Karpas-422 (cell line): ENCODE results near the gene PSEN2. TPM values are rescaled to one million over a fixed set of nuclear protein-coding genes. Genes with fewer than 3 reads are reported as not detected.

Experiments used
- DNase-seq: peaks from one replicate; pipeline ENCODE4 v3.0.0-alpha.2; 2015
- H2AFZ ChIP-seq: fragments of 200-600 bp; sonication (generic); 2 replicates; pipeline ENCODE4 v1.6.1; 2014; ENCODE audit warnings: antibody characterized with exemption, low read length, mixed read lengths
- H3K27ac ChIP-seq: fragments of 200-600 bp; sonication (generic); 2 replicates; pipeline ENCODE4 v1.5.1; 2014; ENCODE audit warnings: mild to moderate bottlenecking, low read length, moderate library complexity
- H3K27me3 ChIP-seq: fragments of 200-600 bp; sonication (generic); 2 replicates; pipeline ENCODE4 v1.6.1; 2014; ENCODE audit warnings: low read length, mixed read lengths
- H3K36me3 ChIP-seq: fragments of 200-600 bp; sonication (generic); 2 replicates; pipeline ENCODE4 v1.6.1; 2014; ENCODE audit warnings: low read length, mixed read lengths; ENCODE audit not compliant: insufficient read depth
- H3K4me1 ChIP-seq: fragments of 200-600 bp; sonication (generic); 2 replicates; pipeline ENCODE4 v1.6.1; 2014; ENCODE audit warnings: mild to moderate bottlenecking, low read length, mixed read lengths
- H3K4me2 ChIP-seq: fragments of 200-600 bp; sonication (generic); 2 replicates; pipeline ENCODE4 v1.6.1; 2014; ENCODE audit warnings: low read length, low read depth, mild to moderate bottlenecking; ENCODE audit not compliant: poor library complexity, severe bottlenecking
- H3K4me3 ChIP-seq: fragments of 200-600 bp; sonication (generic); 2 replicates; pipeline ENCODE4 v1.5.1; 2014; ENCODE audit warnings: mild to moderate bottlenecking, antibody characterized with exemption, low read length, mixed read lengths
- H3K79me2 ChIP-seq: fragments of 200-600 bp; sonication (generic); 2 replicates; pipeline ENCODE4 v1.6.1; 2014; ENCODE audit warnings: mild to moderate bottlenecking, low read length, mixed read lengths
- H3K9ac ChIP-seq: fragments of 200-600 bp; sonication (generic); 2 replicates; pipeline ENCODE4 v1.6.0; 2014; ENCODE audit warnings: low read length
- H3K9me2 ChIP-seq: fragments of 200-600 bp; sonication (generic), shearing (Covaris generic); replicated peaks from 2 replicates; pipeline ENCODE4 v1.6.0; 2014; ENCODE audit warnings: mild to moderate bottlenecking, low read length, moderate library complexity; ENCODE audit not compliant: insufficient read depth
- H3K9me3 ChIP-seq: fragments of 300-700, 200-600 bp; sonication (generic); 2 replicates; pipeline ENCODE4 v1.6.1; 2014; ENCODE audit warnings: low read length, mixed read lengths
- H4K20me1 ChIP-seq: fragments of 200-600 bp; sonication (generic); 2 replicates; pipeline ENCODE4 v1.6.1; 2014; ENCODE audit warnings: mild to moderate bottlenecking, antibody characterized with exemption, low read length, low read depth; ENCODE audit not compliant: insufficient read depth
- total RNA-seq: library from RNA; depleted of rRNA; stranded (reverse); fragments of >200 nt; shearing (Covaris generic); gene quantifications from 2 replicates; pipeline ENCODE4 v1.2.3, GENCODE V29; 2014; ENCODE audit warnings: low replicate concordance

Gene PSEN2
- total RNA-seq, 1 experiment from 2014 or later: not detected

DNA sequence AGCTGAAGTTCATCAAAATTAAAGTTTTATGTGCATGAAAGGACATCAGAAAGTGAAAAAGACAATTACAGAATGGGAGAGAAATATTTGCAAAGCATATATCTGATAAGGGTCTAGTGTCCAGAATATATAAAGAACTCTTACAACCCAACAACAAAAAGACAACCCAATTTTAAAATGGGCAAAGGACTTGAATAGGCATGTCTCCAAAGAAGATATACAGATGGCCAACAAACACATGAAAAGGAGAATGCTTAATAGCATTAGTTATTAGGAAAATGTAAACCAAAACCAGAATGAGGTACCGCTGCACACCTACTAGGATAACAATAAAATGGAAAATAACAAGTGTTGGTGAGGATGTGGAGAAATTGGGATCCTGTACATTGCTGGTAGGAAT is 1.7 kb upstream of the PSEN2 start:
- no peaks in the 10 kb centered on the region for H3K9me3 ChIP-seq
- H3K4me3 ChIP-seq: no peak overlapping the region
- no peaks in the 10 kb centered on the region for H3K4me1 ChIP-seq
- H3K9ac ChIP-seq: no peak overlapping the region
- DNase-seq: peak; percentile 11
- H3K4me2 ChIP-seq: no peak overlapping the region
- H3K36me3 ChIP-seq: no peaks in the 10 kb centered on the region
- H4K20me1 ChIP-seq: no peaks in the 10 kb centered on the region
- H2AFZ ChIP-seq: no peak overlapping the region
- H3K27ac ChIP-seq: no peak overlapping the region
- H3K9me2 ChIP-seq: no peaks in the 10 kb centered on the region
- no peaks in the 10 kb centered on the region for H3K27me3 ChIP-seq
- no peaks in the 10 kb centered on the region for H3K79me2 ChIP-seq

DNA sequence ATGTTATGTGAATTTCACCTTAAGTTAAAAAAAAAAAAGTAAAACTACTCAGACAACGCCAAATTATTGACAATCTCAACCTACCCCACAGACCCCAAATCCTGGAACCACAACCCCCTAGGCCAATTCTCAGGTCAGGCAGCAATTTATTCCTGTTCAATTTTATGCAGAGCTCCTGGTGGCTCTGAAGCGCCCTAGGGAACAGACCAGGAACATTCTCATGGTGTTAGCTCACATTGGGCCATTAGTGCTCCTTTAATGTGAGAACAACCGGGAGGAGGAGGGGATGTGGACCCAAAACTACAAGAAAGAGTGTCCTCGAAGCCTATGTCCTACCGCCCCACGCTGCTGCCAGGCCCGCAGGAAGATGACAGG is 403 bp upstream of the PSEN2 start:
- Histone ChIP-seq H3K27me3 (no peaks in the 10 kb centered on the region), H3K4me1 (no peaks in the 10 kb centered on the region), H3K9ac (no peak overlapping the region), H3K9me2 (no peaks in the 10 kb centered on the region), H3K4me3 (peak overlapping the region; percentile 38; the same call in 1 of the 2 replicates), H3K79me2 (no peaks in the 10 kb centered on the region), H3K36me3 (no peaks in the 10 kb centered on the region), H3K9me3 (no peaks in the 10 kb centered on the region), H3K4me2 (peak overlapping the region; percentile 39), H3K27ac (no peak overlapping the region), H4K20me1 (no peaks in the 10 kb centered on the region), H2AFZ (no peak overlapping the region)
- DNase-seq: no peak

GRCh38 chr1:226871636-226872327 is 1.4 kb downstream of the PSEN2 start:
- Histone ChIP-seq H3K4me1 (no peaks in the 10 kb centered on the region; the same call in 1 of the 2 replicates), H2AFZ (no peak overlapping the region), H3K4me2 (no peak overlapping the region), H3K36me3 (no peaks in the 10 kb centered on the region), H3K27ac (no peak overlapping the region), H3K4me3 (no peak overlapping the region), H3K27me3 (no peaks in the 10 kb centered on the region), H3K9ac (no peak overlapping the region), H3K9me2 (no peaks in the 10 kb centered on the region), H4K20me1 (no peaks in the 10 kb centered on the region), H3K79me2 (no peaks in the 10 kb centered on the region), H3K9me3 (no peaks in the 10 kb centered on the region)
- no peak for DNase-seq

- no peaks in the 10 kb centered on the region; the same call in 1 of the 2 replicates for H3K4me1 ChIP-seq
- no peak overlapping the region for H3K9ac ChIP-seq
- H3K9me2 ChIP-seq: no peaks in the 10 kb centered on the region
- no peaks in the 10 kb centered on the region for H3K9me3 ChIP-seq
- H2AFZ ChIP-seq: no peak overlapping the region
- H3K4me3 ChIP-seq: no peak overlapping the region
- H3K4me2 ChIP-seq: no peak overlapping the region
- DNase-seq: no peak
- H3K79me2 ChIP-seq: no peaks in the 10 kb centered on the region
- no peak overlapping the region for H3K27ac ChIP-seq
- H4K20me1 ChIP-seq: no peaks in the 10 kb centered on the region
- no peaks in the 10 kb centered on the region for H3K36me3 ChIP-seq
- no peaks in the 10 kb centered on the region for H3K27me3 ChIP-seq
These were observed 2.0 kb downstream of the PSEN2 start for GRCh38 chr1:226872437-226872836.

GRCh38 chr1:226873771-226874578 is 3.6 kb downstream of the PSEN2 start:
- H3K79me2 ChIP-seq: no peaks in the 10 kb centered on the region
- H3K9me2 ChIP-seq: no peaks in the 10 kb centered on the region
- no peak overlapping the region for H3K4me2 ChIP-seq

GRCh38 chr1:226874579-226875425 is 4.4 kb downstream of the PSEN2 start:
- Histone ChIP-seq H3K4me1 (no peaks in the 10 kb centered on the region; the same call in 1 of the 2 replicates), H3K4me2 (no peak overlapping the region), H2AFZ (no peak overlapping the region), H3K27ac (no peak overlapping the region), H3K36me3 (no peaks in the 10 kb centered on the region), H3K79me2 (no peaks in the 10 kb centered on the region), H4K20me1 (no peaks in the 10 kb centered on the region), H3K9me2 (no peaks in the 10 kb centered on the region), H3K27me3 (no peaks in the 10 kb centered on the region), H3K9ac (no peak overlapping the region), H3K4me3 (no peak overlapping the region), H3K9me3 (no peaks in the 10 kb centered on the region)
- DNase-seq: no peak

More at GRCh38 chr1:226873771-226874578, 3.6 kb downstream of the PSEN2 start:
- H3K9me3 ChIP-seq: no peaks in the 10 kb centered on the region
- H3K27ac ChIP-seq: no peak overlapping the region
- no peak overlapping the region for H3K9ac ChIP-seq
- no peaks in the 10 kb centered on the region for H3K36me3 ChIP-seq
- DNase-seq: no peak
- H4K20me1 ChIP-seq: no peaks in the 10 kb centered on the region
- no peaks in the 10 kb centered on the region for H3K27me3 ChIP-seq
- no peaks in the 10 kb centered on the region; the same call in 1 of the 2 replicates for H3K4me1 ChIP-seq
- H2AFZ ChIP-seq: no peak overlapping the region
- no peak overlapping the region for H3K4me3 ChIP-seq

- H3K79me2 ChIP-seq: no peaks in the 10 kb centered on the region
- no peak overlapping the region for H3K9ac ChIP-seq
These were observed 5.4 kb downstream of the PSEN2 start for GRCh38 chr1:226875641-226876295.

More at GRCh38 chr1:226875641-226876295, 5.4 kb downstream of the PSEN2 start:
- Histone ChIP-seq H2AFZ (no peak overlapping the region), H3K27me3 (no peaks in the 10 kb centered on the region), H3K4me3 (no peak overlapping the region), H3K9me3 (no peaks in the 10 kb centered on the region), H3K4me2 (no peak overlapping the region), H3K4me1 (no peaks in the 10 kb centered on the region; the same call in 1 of the 2 replicates), H3K36me3 (no peaks in the 10 kb centered on the region), H3K27ac (no peak overlapping the region), H4K20me1 (no peaks in the 10 kb centered on the region), H3K9me2 (no peaks in the 10 kb centered on the region)
- DNase-seq: peak; percentile 62
